ENCODE data around the gene MICB. TPM values are rescaled to one million over a fixed set of nuclear protein-coding genes. Genes with fewer than 3 reads are reported as not detected.

The MICB gene
- total and polyA plus RNA-seq, 2 of the 8 experiments (the other 6 are each of a cell fraction or from before 2014, with no cell fraction given): 16.2 to 25.3 TPM

DNA sequence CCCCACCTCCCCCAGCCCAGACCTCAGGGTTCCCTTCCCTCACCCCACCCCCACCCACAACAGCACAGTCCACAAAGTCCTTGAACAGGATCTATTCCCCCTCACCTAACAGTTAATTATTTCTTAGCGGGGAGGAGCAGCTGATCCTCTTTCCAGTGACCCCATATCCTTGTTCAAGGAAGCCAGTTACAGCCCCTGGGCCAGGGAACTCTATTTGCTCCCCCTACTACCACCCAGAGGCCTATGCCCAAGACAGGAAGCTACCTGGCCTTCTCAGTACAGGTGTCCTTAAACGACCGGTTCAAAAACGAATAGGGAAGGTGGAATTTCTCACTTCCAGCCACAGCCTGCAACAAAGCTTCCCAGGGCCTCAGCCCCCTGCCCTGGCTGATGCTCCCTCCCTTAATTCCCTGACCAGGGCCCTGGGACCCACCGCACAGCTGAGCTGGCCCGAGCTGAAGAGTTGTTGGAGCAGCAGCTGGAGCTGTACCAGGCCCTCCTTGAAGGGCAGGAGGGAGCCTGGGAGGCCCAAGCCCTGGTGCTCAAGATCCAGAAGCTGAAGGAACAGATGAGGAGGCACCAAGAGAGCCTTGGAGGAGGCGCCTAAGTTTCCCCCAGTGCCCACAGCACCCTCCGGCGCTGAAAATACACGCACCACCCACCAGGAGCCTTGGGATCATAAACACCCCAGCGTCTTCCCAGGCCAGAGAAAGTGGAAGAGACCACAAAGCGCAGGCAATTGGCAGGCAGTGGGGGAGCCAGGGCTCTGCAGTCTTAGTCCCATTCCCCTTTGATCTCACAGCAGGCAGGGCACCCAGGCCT lies 31.6 kb downstream of the MICB start:
- H3K4me2 ChIP-seq (ENCODE audit: insufficient read depth in 1 of 2, low read depth in 2 of 2, low read length in 2 of 2): no peak overlapping the region
- no peak overlapping the region for H3K9ac ChIP-seq (replicated peaks in 1 of 4; ENCODE audit: extremely low read depth in 1 of 4, low read depth in 3 of 4, low read length in 3 of 4)
- H3K4me3 ChIP-seq (ENCODE audit: extremely low read depth in 1 of 4, insufficient read depth in 2 of 4, low read depth in 3 of 4, low read length in 4 of 4): no peak overlapping the region
- no peak overlapping the region for H3K18ac ChIP-seq (ENCODE audit: extremely low read depth, low read length)
- no peaks in the 10 kb centered on the region for H3K9me3 ChIP-seq (ENCODE audit: insufficient read depth in 2 of 2, low read depth in 1 of 2, low read length in 1 of 2)
- ChIA-PET POLR2A (ENCODE audit: partially characterized antibody) (interaction anchor here (0.7 to 18.4 kb wide), 22 partner anchors 9 to 131 kb away, joined by 3 to 428 read pairs (median 6); partner anchors contain the start of genes ATP6V1G2, C6orf47, DDX39B and LST1), CTCF (ENCODE audit: partially characterized antibody) (interaction anchor here (0.6 to 2.2 kb wide), 6 partner anchors 9 to 151 kb away, joined by 3 to 8 read pairs (median 5); no protein-coding TSS in a partner anchor)
- H4K8ac ChIP-seq (ENCODE audit: extremely low read depth, insufficient read depth, low read length): no peak overlapping the region; the same call in 1 of the 2 replicates
- no peak overlapping the region for H2AFZ ChIP-seq (ENCODE audit: low read length)
- no peak overlapping the region for H3K4ac ChIP-seq (replicated peaks; ENCODE audit: insufficient read length, low read depth, low read length)
- no peak overlapping the region for H2BK5ac ChIP-seq (ENCODE audit: low read depth, low read length)
- peaks cover 20 to 34% of the 10 kb centered on the region in 2 experiments for H4K20me1 ChIP-seq (replicated peaks in 1 of 2; ENCODE audit: control insufficient read depth in 1 of 2, insufficient read depth in 2 of 2, low read length in 2 of 2)
- H3K27ac ChIP-seq (ENCODE audit: low read depth, low read length): no peak overlapping the region
- H3K23ac ChIP-seq (ENCODE audit: insufficient read length): no peak overlapping the region
- peaks cover 37 to 54% (median 44%) of the 10 kb centered on the region in 4 experiments for H3K36me3 ChIP-seq (ENCODE audit: control insufficient read depth in 2 of 4, insufficient read depth in 4 of 4, low read length in 3 of 4)
- no peak overlapping the region for H4K5ac ChIP-seq (ENCODE audit: insufficient read length, low read depth, low read length)
- H2BK120ac ChIP-seq (replicated peaks; ENCODE audit: low read depth, low read length): no peak overlapping the region
- H3K23me2 ChIP-seq (ENCODE audit: low read depth, low read length): no peaks in the 10 kb centered on the region
- FAIRE-seq (no peak), DNase-seq (ENCODE audit: low read depth in 1 of 2, low spot score in 2 of 2) (no peak)
- peaks cover 1 to 5% (median 4%) of the 10 kb centered on the region in 4 experiments; a peak in 4 of 7 replicates for H3K4me1 ChIP-seq (replicated peaks in 1 of 4; ENCODE audit: control insufficient read depth in 3 of 4, insufficient read depth in 4 of 4, low read length in 3 of 4)
- H3K14ac ChIP-seq (ENCODE audit: insufficient read length): no peak overlapping the region
- no peak overlapping the region for H4K91ac ChIP-seq (replicated peaks; ENCODE audit: insufficient read length, low read length)
- no peak overlapping the region for H2AK5ac ChIP-seq (ENCODE audit: low read depth, low read length)
- peaks cover 7% of the 10 kb centered on the region; the same call in 1 of the 2 replicates for H3K79me1 ChIP-seq (ENCODE audit: low read depth, low read length)
- WGBS, 2 experiments (ENCODE audit: extremely low coverage in 1 of 2, insufficient coverage in 1 of 2, insufficient read length in 1 of 2, insufficient replicate concordance in 2 of 2, low coverage in 1 of 2, low lambda C conversion rate in 2 of 2, missing lambda C conversion rate in 1 of 2): 79% methylated on average over 9 of the region's 12 CpGs; no CpG with 5 or more reads in 1 of the 2 experiments
- no peak overlapping the region for H2BK12ac ChIP-seq (ENCODE audit: low read depth, low read length)
- no peaks in the 10 kb centered on the region for H3K27me3 ChIP-seq (replicated peaks in 1 of 4; ENCODE audit: control insufficient read depth in 3 of 4, extremely low read depth in 1 of 4, insufficient read depth in 3 of 4, low read length in 3 of 4)
- no peak overlapping the region for H2BK20ac ChIP-seq (ENCODE audit: low read length)
- H3K79me2 ChIP-seq (ENCODE audit: control insufficient read depth in 1 of 2, insufficient read depth in 2 of 2, low read length in 2 of 2): peaks cover 0 to 3% of the 10 kb centered on the region in 2 experiments; a peak in 1 of 4 replicates
- no peak overlapping the region for H3K56ac ChIP-seq (replicated peaks; ENCODE audit: insufficient read length, low read depth, low read length)
- no peak overlapping the region for H2BK15ac ChIP-seq (ENCODE audit: low read length)
- TF ChIP-seq PHF8 (conservative IDR thresholded peaks at IDR 0.05; ENCODE audit: low read depth, low read length): no peak
- TF ChIP-seq, protein P1, sequence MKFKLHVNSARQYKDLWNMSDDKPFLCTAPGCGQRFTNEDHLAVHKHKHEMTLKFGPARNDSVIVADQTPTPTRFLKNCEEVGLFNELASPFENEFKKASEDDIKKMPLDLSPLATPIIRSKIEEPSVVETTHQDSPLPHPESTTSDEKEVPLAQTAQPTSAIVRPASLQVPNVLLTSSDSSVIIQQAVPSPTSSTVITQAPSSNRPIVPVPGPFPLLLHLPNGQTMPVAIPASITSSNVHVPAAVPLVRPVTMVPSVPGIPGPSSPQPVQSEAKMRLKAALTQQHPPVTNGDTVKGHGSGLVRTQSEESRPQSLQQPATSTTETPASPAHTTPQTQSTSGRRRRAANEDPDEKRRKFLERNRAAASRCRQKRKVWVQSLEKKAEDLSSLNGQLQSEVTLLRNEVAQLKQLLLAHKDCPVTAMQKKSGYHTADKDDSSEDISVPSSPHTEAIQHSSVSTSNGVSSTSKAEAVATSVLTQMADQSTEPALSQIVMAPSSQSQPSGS (IDR thresholded peaks at IDR 0.05; ENCODE audit: low read length): peak; percentile 50; the same call in 1 of the 2 replicates
- TF ChIP-seq POLR2A (IDR thresholded peaks at IDR 0.05; ENCODE audit: control extremely low read depth in 1 of 2, low read depth in 2 of 2, low read length in 2 of 2): peak in 1 of 2 experiments; percentile 22
- TF ChIP-seq CHD1 (IDR thresholded peaks at IDR 0.05; ENCODE audit: low read depth, low read length): no peak
